HEK293 (cell line): ENCODE measurements around the gene SNTG2.
"Not testable (repeated sequence)": the region's sequence is repeated elsewhere in the genome, so short reads cannot be mapped to it uniquely, and the experiment has no call there.

ENCODE experiments used
- CTCF ChIA-PET: fragments of 350-600 bp; formaldehyde crosslinking; extraction: SDS; loops from one replicate; lab custom pipeline; 2021; ENCODE audit warnings: antibody characterized with exemption; lab: Yijun Ruan, JAX
- POLR2A ChIA-PET: fragments of 300-600 bp; formaldehyde crosslinking; extraction: SDS; loops from one replicate; lab custom pipeline; 2020; ENCODE audit warnings: antibody characterized with exemption, inconsistent platforms; lab: Yijun Ruan, JAX
- H3K27ac ChIP-seq: fragments of 200-500 bp; sonication (Bioruptor generic); 2 replicates; pipeline ENCODE4 v1.5.1; 2014; ENCODE audit warnings: low read depth, low read length, control low read depth, inconsistent platforms; ENCODE audit errors: extremely low read depth
- H3K36me3 ChIP-seq, 2 experiments: fragments of 200-500 bp in 1 of 2; sonication (Bioruptor generic) in 1 of 2; 1 replicate in 1 of 2; 2 replicates in 1 of 2; pipeline ENCODE4 v1.5.1; 2014 to 2017; ENCODE audit warnings: inconsistent platforms in 2 of 2, low read length in 2 of 2; ENCODE audit not compliant: control insufficient read depth in 2 of 2, insufficient read depth in 1 of 2
- H3K4me1 ChIP-seq: fragments of 200-500 bp; sonication (Bioruptor generic); 2 replicates; pipeline ENCODE4 v1.5.1; 2014; ENCODE audit warnings: mild to moderate bottlenecking, low read length, inconsistent platforms; ENCODE audit not compliant: control insufficient read depth, insufficient read depth
- H3K4me3 ChIP-seq: 2 replicates; pipeline ENCODE4 v1.5.1; 2011; ENCODE audit warnings: low read depth, mild to moderate bottlenecking, control low read depth, low read length, moderate library complexity
- H3K9me3 ChIP-seq: fragments of 200-500 bp; sonication (Bioruptor generic); 2 replicates; pipeline ENCODE4 v1.5.1; 2014; ENCODE audit warnings: low read depth, low read length, inconsistent platforms; ENCODE audit not compliant: control insufficient read depth, insufficient read depth
- SCRT2 ChIP-seq: fragments of 450-650 bp; formaldehyde crosslinking; IDR thresholded peaks from 2 replicates; pipeline ENCODE4 v1.5.1; 2016; ENCODE audit warnings: missing biosample characterization, missing genetic modification characterization
- SP2 ChIP-seq: fragments of 450-650 bp; formaldehyde crosslinking; IDR thresholded peaks from 2 replicates; pipeline ENCODE4 v1.5.1; 2016; ENCODE audit warnings: missing biosample characterization, missing genetic modification characterization
- ZBTB8A ChIP-seq: fragments of 450-650 bp; formaldehyde crosslinking; IDR thresholded peaks from 2 replicates; pipeline ENCODE4 v1.5.1; 2016; ENCODE audit warnings: missing biosample characterization, missing genetic modification characterization
- ZEB2 ChIP-seq: fragments of 450-650 bp; formaldehyde crosslinking; IDR thresholded peaks from 2 replicates; pipeline ENCODE4 v1.5.1; 2016; ENCODE audit warnings: missing biosample characterization, missing genetic modification characterization
- ZFP37 ChIP-seq: fragments of 450-650 bp; formaldehyde crosslinking; IDR thresholded peaks from 2 replicates; pipeline ENCODE4 v1.5.1; 2016; ENCODE audit warnings: missing biosample characterization, missing genetic modification characterization
- ZNF266 ChIP-seq: fragments of 450-650 bp; formaldehyde crosslinking; IDR thresholded peaks from 2 replicates; pipeline ENCODE4 v1.5.1; 2016; ENCODE audit warnings: missing biosample characterization, missing genetic modification characterization, low read depth
- ZNF311 ChIP-seq: fragments of 450-650 bp; formaldehyde crosslinking; IDR thresholded peaks from 2 replicates; pipeline ENCODE4 v1.5.1; 2017; ENCODE audit warnings: missing biosample characterization, missing genetic modification characterization, borderline replicate concordance
- ZNF571 ChIP-seq: fragments of 450-650 bp; formaldehyde crosslinking; IDR thresholded peaks from 2 replicates; pipeline ENCODE4 v1.5.0; 2017; ENCODE audit warnings: missing biosample characterization, missing genetic modification characterization
- ZNF626 ChIP-seq: fragments of 450-650 bp; sonication (Bioruptor Pico); formaldehyde crosslinking; IDR thresholded peaks from 2 replicates; pipeline ENCODE4 v1.5.1; 2018; ENCODE audit warnings: missing biosample characterization, missing genetic modification characterization, inconsistent platforms
- ZNF747 ChIP-seq: fragments of 450-650 bp; formaldehyde crosslinking; IDR thresholded peaks from 2 replicates; pipeline ENCODE4 v1.5.1; 2016; ENCODE audit warnings: missing biosample characterization, missing genetic modification characterization
- ZNF791 ChIP-seq: fragments of 450-650 bp; formaldehyde crosslinking; IDR thresholded peaks from 2 replicates; pipeline ENCODE4 v1.5.1; 2016; ENCODE audit warnings: missing biosample characterization, missing genetic modification characterization
- ZNF792 ChIP-seq: fragments of 450-650 bp; formaldehyde crosslinking; IDR thresholded peaks from 2 replicates; pipeline ENCODE4 v1.5.1; 2016; ENCODE audit warnings: missing biosample characterization, missing genetic modification characterization
- ZNF830 ChIP-seq: fragments of 450-650 bp; IDR thresholded peaks from 2 replicates; pipeline ENCODE4 v1.5.0; 2018; ENCODE audit warnings: missing biosample characterization, missing genetic modification characterization, low read depth, mild to moderate bottlenecking, moderate library complexity
- ZSCAN16 ChIP-seq: fragments of 450-650 bp; formaldehyde crosslinking; IDR thresholded peaks from 2 replicates; pipeline ENCODE4 v1.5.1; 2016; ENCODE audit warnings: missing biosample characterization, missing genetic modification characterization
- ZXDB ChIP-seq: fragments of 450-650 bp; formaldehyde crosslinking; IDR thresholded peaks from 2 replicates; pipeline ENCODE4 v1.5.1; 2016; ENCODE audit warnings: missing biosample characterization, missing genetic modification characterization
- TF ChIP-seq, protein P1 (sequence below): fragments of 450-650 bp; formaldehyde crosslinking; IDR thresholded peaks from 2 replicates; pipeline ENCODE4 v1.5.1; 2016; ENCODE audit warnings: missing biosample characterization, missing genetic modification characterization
- TF ChIP-seq, protein P2 (sequence below): fragments of 450-650 bp; formaldehyde crosslinking; IDR thresholded peaks from 2 replicates; pipeline ENCODE4 v1.5.1; 2016; ENCODE audit warnings: missing biosample characterization, missing genetic modification characterization
- TF ChIP-seq, protein P3 (sequence below): fragments of 450-650 bp; formaldehyde crosslinking; IDR thresholded peaks from 2 replicates; pipeline ENCODE4 v1.5.1; 2016; ENCODE audit warnings: missing biosample characterization, missing genetic modification characterization

SNTG2 gene

DNA sequence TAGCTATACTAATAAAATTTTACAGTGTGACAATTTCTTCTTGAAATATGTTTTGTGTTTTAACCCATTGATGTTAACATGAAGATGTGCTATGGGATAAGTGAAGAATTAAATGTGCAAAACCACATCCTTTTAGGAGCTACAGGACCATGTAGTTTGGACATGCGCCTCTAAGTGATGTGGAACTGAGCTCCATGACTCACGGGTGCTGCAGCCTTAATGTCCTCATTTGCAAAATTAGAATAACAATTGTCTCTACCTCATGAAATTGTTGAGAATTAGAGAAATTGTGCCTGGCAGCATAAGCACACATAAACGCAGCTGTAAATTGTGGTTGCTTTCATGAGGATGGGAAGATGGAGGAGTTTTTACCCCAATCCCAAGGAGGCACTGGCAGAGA is 431.0 kb downstream of the SNTG2 start:
- ChIA-PET CTCF (no interaction called here), POLR2A (no interaction called here)
- Histone ChIP-seq H3K27ac (no peak overlapping the region), H3K9me3 (no peaks in the 10 kb centered on the region), H3K4me1 (no peaks in the 10 kb centered on the region), H3K36me3 (no peaks in the 10 kb centered on the region), H3K4me3 (no peak overlapping the region)
- TF ChIP-seq ZNF747 (tag by site-specific recombination), result no peak
- TF ChIP-seq ZNF830 (tag by site-specific recombination), result no peak
- TF ChIP-seq, protein P1, sequence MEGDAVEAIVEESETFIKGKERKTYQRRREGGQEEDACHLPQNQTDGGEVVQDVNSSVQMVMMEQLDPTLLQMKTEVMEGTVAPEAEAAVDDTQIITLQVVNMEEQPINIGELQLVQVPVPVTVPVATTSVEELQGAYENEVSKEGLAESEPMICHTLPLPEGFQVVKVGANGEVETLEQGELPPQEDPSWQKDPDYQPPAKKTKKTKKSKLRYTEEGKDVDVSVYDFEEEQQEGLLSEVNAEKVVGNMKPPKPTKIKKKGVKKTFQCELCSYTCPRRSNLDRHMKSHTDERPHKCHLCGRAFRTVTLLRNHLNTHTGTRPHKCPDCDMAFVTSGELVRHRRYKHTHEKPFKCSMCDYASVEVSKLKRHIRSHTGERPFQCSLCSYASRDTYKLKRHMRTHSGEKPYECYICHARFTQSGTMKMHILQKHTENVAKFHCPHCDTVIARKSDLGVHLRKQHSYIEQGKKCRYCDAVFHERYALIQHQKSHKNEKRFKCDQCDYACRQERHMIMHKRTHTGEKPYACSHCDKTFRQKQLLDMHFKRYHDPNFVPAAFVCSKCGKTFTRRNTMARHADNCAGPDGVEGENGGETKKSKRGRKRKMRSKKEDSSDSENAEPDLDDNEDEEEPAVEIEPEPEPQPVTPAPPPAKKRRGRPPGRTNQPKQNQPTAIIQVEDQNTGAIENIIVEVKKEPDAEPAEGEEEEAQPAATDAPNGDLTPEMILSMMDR (tag by site-specific recombination), result no peak
- TF ChIP-seq, protein P2, sequence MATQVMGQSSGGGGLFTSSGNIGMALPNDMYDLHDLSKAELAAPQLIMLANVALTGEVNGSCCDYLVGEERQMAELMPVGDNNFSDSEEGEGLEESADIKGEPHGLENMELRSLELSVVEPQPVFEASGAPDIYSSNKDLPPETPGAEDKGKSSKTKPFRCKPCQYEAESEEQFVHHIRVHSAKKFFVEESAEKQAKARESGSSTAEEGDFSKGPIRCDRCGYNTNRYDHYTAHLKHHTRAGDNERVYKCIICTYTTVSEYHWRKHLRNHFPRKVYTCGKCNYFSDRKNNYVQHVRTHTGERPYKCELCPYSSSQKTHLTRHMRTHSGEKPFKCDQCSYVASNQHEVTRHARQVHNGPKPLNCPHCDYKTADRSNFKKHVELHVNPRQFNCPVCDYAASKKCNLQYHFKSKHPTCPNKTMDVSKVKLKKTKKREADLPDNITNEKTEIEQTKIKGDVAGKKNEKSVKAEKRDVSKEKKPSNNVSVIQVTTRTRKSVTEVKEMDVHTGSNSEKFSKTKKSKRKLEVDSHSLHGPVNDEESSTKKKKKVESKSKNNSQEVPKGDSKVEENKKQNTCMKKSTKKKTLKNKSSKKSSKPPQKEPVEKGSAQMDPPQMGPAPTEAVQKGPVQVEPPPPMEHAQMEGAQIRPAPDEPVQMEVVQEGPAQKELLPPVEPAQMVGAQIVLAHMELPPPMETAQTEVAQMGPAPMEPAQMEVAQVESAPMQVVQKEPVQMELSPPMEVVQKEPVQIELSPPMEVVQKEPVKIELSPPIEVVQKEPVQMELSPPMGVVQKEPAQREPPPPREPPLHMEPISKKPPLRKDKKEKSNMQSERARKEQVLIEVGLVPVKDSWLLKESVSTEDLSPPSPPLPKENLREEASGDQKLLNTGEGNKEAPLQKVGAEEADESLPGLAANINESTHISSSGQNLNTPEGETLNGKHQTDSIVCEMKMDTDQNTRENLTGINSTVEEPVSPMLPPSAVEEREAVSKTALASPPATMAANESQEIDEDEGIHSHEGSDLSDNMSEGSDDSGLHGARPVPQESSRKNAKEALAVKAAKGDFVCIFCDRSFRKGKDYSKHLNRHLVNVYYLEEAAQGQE (tag by site-specific recombination), result no peak
- no peak for TF ChIP-seq ZXDB (tag by site-specific recombination)
- no peak for TF ChIP-seq ZEB2 (tag by site-specific recombination)
- TF ChIP-seq ZBTB8A (tag by site-specific recombination), result no peak
- TF ChIP-seq SCRT2, result no peak
- TF ChIP-seq ZSCAN16, result no peak
- TF ChIP-seq ZNF792 (tag by site-specific recombination), result no peak
- TF ChIP-seq, protein P3, sequence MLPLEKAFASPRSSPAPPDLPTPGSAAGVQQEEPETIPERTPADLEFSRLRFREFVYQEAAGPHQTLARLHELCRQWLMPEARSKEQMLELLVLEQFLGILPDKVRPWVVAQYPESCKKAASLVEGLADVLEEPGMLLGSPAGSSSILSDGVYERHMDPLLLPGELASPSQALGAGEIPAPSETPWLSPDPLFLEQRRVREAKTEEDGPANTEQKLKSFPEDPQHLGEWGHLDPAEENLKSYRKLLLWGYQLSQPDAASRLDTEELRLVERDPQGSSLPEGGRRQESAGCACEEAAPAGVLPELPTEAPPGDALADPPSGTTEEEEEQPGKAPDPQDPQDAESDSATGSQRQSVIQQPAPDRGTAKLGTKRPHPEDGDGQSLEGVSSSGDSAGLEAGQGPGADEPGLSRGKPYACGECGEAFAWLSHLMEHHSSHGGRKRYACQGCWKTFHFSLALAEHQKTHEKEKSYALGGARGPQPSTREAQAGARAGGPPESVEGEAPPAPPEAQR (tag by site-specific recombination), result no peak
- no peak for TF ChIP-seq ZNF311
- TF ChIP-seq ZNF571 (tag by site-specific recombination), result no peak
- TF ChIP-seq ZNF626 (tag by site-specific recombination), result no peak
- TF ChIP-seq ZFP37 (tag by site-specific recombination), result no peak
- TF ChIP-seq SP2 (tag by site-specific recombination), result no peak
- no peak for TF ChIP-seq ZNF266 (tag by site-specific recombination)
- no peak for TF ChIP-seq ZNF791 (tag by site-specific recombination)

DNA sequence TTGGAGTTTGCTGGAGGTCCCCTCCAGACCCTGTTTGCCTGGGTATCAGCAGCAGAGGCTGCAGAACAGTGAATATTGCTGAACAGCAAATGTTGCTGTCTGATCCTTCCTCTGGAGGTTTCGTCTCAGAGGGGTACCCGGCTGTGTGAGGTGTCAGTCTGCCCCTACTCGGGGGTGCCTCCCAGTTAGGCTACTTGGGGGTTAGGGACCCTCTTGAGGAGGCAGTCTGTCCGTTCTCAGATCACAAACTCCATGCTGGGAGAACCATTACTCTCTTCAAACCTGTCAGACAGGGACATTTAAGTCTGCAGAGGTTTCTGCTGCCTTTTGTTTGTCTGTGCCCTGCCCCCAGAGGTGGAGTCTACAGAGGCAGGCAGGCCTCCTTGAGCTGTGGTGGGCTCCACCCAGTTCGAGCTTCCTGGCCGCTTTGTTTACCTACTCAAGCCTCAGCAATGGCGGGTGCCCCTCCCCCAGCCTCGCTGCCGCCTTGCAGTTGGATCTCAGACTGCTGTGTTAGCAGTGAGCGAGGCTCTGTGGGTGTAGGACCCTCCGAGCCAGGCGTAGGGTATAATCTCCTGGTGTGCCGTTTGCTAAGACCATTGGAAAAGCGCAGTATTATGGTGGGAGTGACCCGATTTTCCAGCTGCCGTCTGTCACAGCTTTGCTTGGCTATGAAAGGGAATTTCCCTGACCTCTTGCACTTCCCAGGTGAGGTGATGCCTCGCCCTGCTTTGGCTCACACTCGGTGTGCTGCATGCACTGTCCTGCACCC is 437.5 kb downstream of the SNTG2 start:
- H3K4me1 ChIP-seq, H3K4me3 ChIP-seq, POLR2A ChIA-PET, H3K36me3 ChIP-seq, H3K27ac ChIP-seq, H3K9me3 ChIP-seq, CTCF ChIA-PET: not testable (repeated sequence)
